Left lung (tissue), 10 donors: Measurements from ENCODE around the gene MLH1. TPM values are rescaled to one million over a fixed set of nuclear protein-coding genes. Genes with fewer than 3 reads are reported as not detected.

Experiments
- ATAC-seq: fragments of 200-7000 bp; cut with Tn5 transposase; one replicate; pipeline ENCODE4 v1.9.1; 2020; ENCODE audit warnings: moderate library complexity
- DNase-seq, 4 donors: peaks; one replicate each; pipeline ENCODE4 v3.0.0-alpha.2; 2013 to 2020
- H3K27ac ChIP-seq, 2 donors: fragments of 200-600 bp; sonication (generic) in 1 of 2; one replicate each; pipeline versions ENCODE4 v1.5.0 to v1.8.0; 2020 to 2021
- H3K27me3 ChIP-seq, 2 donors: fragments of 200-600 bp; sonication (generic) in 1 of 2; one replicate each; pipeline versions ENCODE4 v1.5.0 to v1.8.0; 2020 to 2021
- H3K36me3 ChIP-seq, 2 donors: fragments of 200-600 bp; sonication (generic) in 1 of 2; one replicate each; pipeline versions ENCODE4 v1.5.0 to v1.8.0; 2020 to 2021
- H3K4me1 ChIP-seq, 2 donors: fragments of 200-600 bp; one replicate each; pipeline ENCODE4 v1.8.0; 2021
- H3K4me3 ChIP-seq, 2 donors: fragments of 200-600 bp; sonication (generic) in 1 of 2; one replicate each; pipeline versions ENCODE4 v1.5.0 to v1.8.0; 2020 to 2021; ENCODE audit warnings: mild to moderate bottlenecking in 1 of 2
- H3K9me3 ChIP-seq, 2 donors: fragments of 200-600 bp; sonication (generic) in 1 of 2; one replicate each; pipeline versions ENCODE4 v1.5.0 to v1.8.0; 2020 to 2021
- CTCF ChIP-seq, 2 donors: fragments of 200-600 bp; sonication (generic) in 1 of 2; IDR thresholded peaks; one replicate each; pipeline versions ENCODE4 v1.5.0 to v1.8.0; 2021; ENCODE audit warnings: antibody characterized with exemption in 2 of 2
- intact Hi-C, 2 donors: fragments of 100-400 bp; cut with DNase I; formaldehyde crosslinking; loops; one replicate each; pipeline versions ENCODE4 v1.11.2 to v1.14.2; 2022
- polyA plus RNA-seq, 6 donors: library from polyadenylated mRNA; unstranded; fragments of 120-200 nt; gene quantifications; one replicate each; pipeline ENCODE4 v1.2.1, GENCODE V29; 2013; ENCODE audit not compliant: insufficient read length in 6 of 6
- total RNA-seq, 2 donors: library from RNA; stranded (reverse); fragmentation: NEBNext Ultra II Directional; extraction: Animal tissue kit (Norgen Biotek cat#: 25700); gene quantifications; one replicate each; pipeline ENCODE4 v1.2.1, GENCODE V29; 2021
- donor health status: DM: no; HTN: yes; CAD: no.
- donor health status: DM: no; HTN: no; CAD: no.

The MLH1 gene
- total and polyA plus RNA-seq, 8 donors = 26.1 to 68.5 (median 56.9) TPM

- ATAC-seq (no peak), DNase-seq (no peak)
- peaks cover 34 to 54% of the 10 kb centered on the region in 2 donors for H3K4me1 ChIP-seq
- intact Hi-C loops = no loop called here
- no peaks in the 10 kb centered on the region for H3K27me3 ChIP-seq
- peaks cover 0 to 40% of the 10 kb centered on the region in 2 donors for H3K36me3 ChIP-seq
- no peaks in the 10 kb centered on the region for H3K9me3 ChIP-seq
- peak overlapping the region in 1 of 2 donors; percentile 78 for H3K27ac ChIP-seq
- TF ChIP-seq CTCF (IDR thresholded peaks at IDR 0.05) = no peak
- peak overlapping the region in 1 of 2 donors; percentile 81 for H3K4me3 ChIP-seq
Measured at GRCh38 chr3:36989568-36989967, 3.8 kb upstream of the MLH1 start.

- intact Hi-C loops = no loop called here
- Histone ChIP-seq H3K4me3 (peak overlapping the region; percentile 73 to 81), H3K27ac (peak overlapping the region in 1 of 2 donors; percentile 99), H3K9me3 (no peaks in the 10 kb centered on the region), H3K36me3 (peaks cover 0 to 39% of the 10 kb centered on the region in 2 donors), H3K4me1 (peaks cover 36 to 59% of the 10 kb centered on the region in 2 donors), H3K27me3 (no peaks in the 10 kb centered on the region)
- DNase-seq (no peak), ATAC-seq (no peak)
- TF ChIP-seq CTCF (IDR thresholded peaks at IDR 0.05) = no peak
Measured at GRCh38 chr3:36991147-36991546, 2.2 kb upstream of the MLH1 start.

GRCh38 chr3:36991923-36992805 lies 1.2 kb upstream of the MLH1 start:
- ATAC-seq (peak; percentile 4), DNase-seq (peak in 1 of 4 donors; percentile 44)
- Histone ChIP-seq H3K27me3 (no peaks in the 10 kb centered on the region), H3K4me3 (peak overlapping the region; percentile 73 to 81), H3K4me1 (peaks cover 36 to 59% of the 10 kb centered on the region in 2 donors), H3K36me3 (peaks cover 0 to 39% of the 10 kb centered on the region in 2 donors), H3K9me3 (no peaks in the 10 kb centered on the region), H3K27ac (peak overlapping the region; percentile 99)
- no peak for TF ChIP-seq CTCF (IDR thresholded peaks at IDR 0.05)
- intact Hi-C loops = no loop called here

GRCh38 chr3:36992806-36993325 lies 452 bp upstream of the MLH1 start, which contains the start of gene EPM2AIP1:
EPM2AIP1 (minus strand) TSS chr3:36993131; CDS start chr3:36993077, 54 bp downstream.
- DNase-seq (peak in 3 of 4 donors; percentile 93 to 100 (median 99)), ATAC-seq (peak; percentile 94)
- intact Hi-C loops = no loop called here

More at GRCh38 chr3:36992806-36993325, 452 bp upstream of the MLH1 start, which contains the start of gene EPM2AIP1:
- H3K4me1 ChIP-seq = peaks cover 36 to 54% of the 10 kb centered on the region in 2 donors
- peaks cover 0 to 41% of the 10 kb centered on the region in 2 donors for H3K36me3 ChIP-seq
- H3K27me3 ChIP-seq = no peaks in the 10 kb centered on the region
- H3K4me3 ChIP-seq = peak within 1 kb of the TSS; percentile 73 to 81
- peak in 1 of 2 donors; percentile 38 for TF ChIP-seq CTCF (IDR thresholded peaks at IDR 0.05)
- H3K27ac ChIP-seq = peak within 1 kb of the TSS; percentile 99
- no peaks in the 10 kb centered on the region for H3K9me3 ChIP-seq
